Measurements from ENCODE around the gene ARHGAP6.

ARHGAP6 gene

DNA sequence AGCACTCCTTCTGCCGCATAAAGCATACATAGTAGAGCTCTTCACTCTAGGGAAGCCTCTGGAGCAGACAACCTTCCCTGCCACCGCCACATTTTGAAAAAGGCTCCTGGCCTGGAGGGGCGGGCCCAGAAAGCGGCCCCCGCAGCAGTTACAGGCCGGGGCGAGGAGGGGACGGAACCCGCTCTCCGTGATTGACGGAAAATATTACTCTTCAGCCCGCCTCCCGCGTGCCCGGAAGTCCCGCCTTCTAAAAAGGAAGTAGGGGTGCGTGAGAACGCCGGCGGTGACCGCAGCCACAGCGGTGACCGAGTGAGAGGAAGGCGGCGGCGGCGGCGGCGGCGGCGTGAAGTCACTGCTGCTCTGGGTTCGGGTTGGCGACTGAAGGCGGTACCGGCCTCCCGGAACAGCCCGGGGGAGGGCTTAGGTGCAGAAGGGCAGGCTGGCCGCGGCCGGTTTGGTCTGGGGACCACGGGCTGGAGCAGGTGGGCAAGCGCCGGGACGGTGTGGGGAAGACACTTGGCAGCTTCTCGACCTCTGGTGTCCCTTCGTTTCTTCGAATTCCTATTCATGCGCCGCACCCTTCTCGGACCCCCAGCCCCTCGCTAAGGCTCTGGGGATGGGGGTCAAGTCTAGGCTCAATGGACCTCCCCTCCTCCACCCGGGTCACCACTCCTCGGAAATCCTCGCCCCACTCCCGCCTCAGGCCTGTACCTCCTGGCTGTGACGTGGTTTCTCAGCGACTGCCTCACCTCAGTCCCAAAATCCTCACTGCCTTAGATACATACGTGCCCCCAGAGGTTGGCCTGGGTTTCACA lies 554.5 kb downstream of the ARHGAP6 start, which contains the start of gene HCCS:
TSS of gene HCCS (plus strand) at position 296 of the 815 bp plus-strand sequence. CDS start 729 bp downstream, outside the sequence.
- no peaks in the 10 kb centered on the region; the same call in 1 of the 2 replicates for H3K27me3 ChIP-seq (ENCODE audit: control insufficient read depth, insufficient read depth, low read length)
- H3K9me3 ChIP-seq (ENCODE audit: control insufficient read depth, insufficient read depth, low read depth, low read length), result peaks cover 5% of the 10 kb centered on the region; the same call in 1 of the 2 replicates
- peak within 1 kb of the TSS; percentile 85 for H3K27ac ChIP-seq (ENCODE audit: low read depth, low read length)
- peaks cover 33% of the 10 kb centered on the region for H3K36me3 ChIP-seq (ENCODE audit: control insufficient read depth, insufficient read depth, low read length)
- H3K9ac ChIP-seq (ENCODE audit: low read length), result peak within 1 kb of the TSS; percentile 93
- peaks cover 5% of the 10 kb centered on the region; the same call in 1 of the 2 replicates for H3K4me1 ChIP-seq (ENCODE audit: control insufficient read depth, insufficient read depth, low read length)
- peak within 1 kb of the TSS; percentile 93 for H3K4me3 ChIP-seq (ENCODE audit: low read depth, low read length)

DNA sequence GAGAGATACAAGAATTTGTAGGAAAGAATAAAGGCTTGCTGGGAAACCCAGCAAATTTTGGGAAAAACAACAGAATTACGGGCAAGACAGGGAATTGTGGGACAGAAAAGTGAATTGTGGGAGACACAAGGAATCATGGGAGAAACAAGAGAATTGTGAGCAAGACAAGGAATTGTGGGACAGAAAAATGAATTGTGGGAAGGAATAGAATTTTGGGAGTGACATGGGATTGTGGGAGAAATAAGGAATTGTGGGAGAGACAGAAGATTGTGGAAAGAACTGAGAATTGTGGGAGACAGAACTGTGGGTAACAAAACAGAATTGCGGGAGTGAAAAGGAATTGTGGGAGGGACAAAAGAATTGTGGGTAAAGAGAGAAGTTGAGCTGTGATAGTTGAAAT lies 555.8 kb downstream of the ARHGAP6 start:
- Histone ChIP-seq H3K4me3 (ENCODE audit: low read depth, low read length) (peak overlapping the region; percentile 93; the same call in 1 of the 2 replicates), H3K27me3 (ENCODE audit: control insufficient read depth, insufficient read depth, low read length) (no peaks in the 10 kb centered on the region; the same call in 1 of the 2 replicates), H3K9ac (ENCODE audit: low read length) (no peak overlapping the region), H3K27ac (ENCODE audit: low read depth, low read length) (no peak overlapping the region), H3K9me3 (ENCODE audit: control insufficient read depth, insufficient read depth, low read depth, low read length) (peaks cover 5% of the 10 kb centered on the region; the same call in 1 of the 2 replicates), H3K36me3 (ENCODE audit: control insufficient read depth, insufficient read depth, low read length) (peaks cover 21% of the 10 kb centered on the region), H3K4me1 (ENCODE audit: control insufficient read depth, insufficient read depth, low read length) (peaks cover 5% of the 10 kb centered on the region; the same call in 1 of the 2 replicates)

DNA sequence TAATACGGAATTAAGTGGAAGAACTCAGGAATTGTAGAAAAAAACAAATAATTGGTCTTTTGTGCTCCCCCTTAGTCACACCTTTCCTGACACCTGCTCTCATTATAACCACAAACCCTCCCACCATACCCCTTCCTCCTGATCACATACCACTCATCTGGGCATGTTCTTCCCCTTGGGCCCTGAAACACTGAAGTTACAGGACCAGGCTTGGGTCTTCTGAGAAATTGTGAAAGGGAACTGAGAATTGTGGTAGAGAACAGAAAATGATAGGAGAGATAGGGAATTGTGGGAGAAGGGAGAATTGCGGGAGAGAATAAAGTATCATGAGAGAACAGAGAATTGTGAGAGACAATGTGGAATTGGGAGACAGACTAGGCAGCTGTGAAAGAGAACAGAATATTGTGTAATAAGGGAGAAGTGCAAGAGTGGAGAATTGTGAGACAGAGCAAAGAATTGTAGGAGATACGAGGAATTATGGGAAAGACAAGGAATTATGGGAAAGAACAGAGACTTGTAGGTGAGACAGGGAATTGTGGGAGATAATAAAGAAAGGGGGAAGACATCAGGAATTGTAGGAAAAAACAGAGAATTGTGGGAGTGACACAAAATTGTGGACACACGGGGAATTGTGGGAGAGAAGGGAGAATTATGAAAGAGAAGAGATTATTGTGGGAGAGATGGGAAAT lies 557.3 kb downstream of the ARHGAP6 start:
- Histone ChIP-seq H3K27me3 (ENCODE audit: control insufficient read depth, insufficient read depth, low read length) (no peaks in the 10 kb centered on the region; the same call in 1 of the 2 replicates), H3K9ac (ENCODE audit: low read length) (no peak overlapping the region), H3K36me3 (ENCODE audit: control insufficient read depth, insufficient read depth, low read length) (peaks cover 5% of the 10 kb centered on the region), H3K9me3 (ENCODE audit: control insufficient read depth, insufficient read depth, low read depth, low read length) (peaks cover 5% of the 10 kb centered on the region; the same call in 1 of the 2 replicates), H3K4me1 (ENCODE audit: control insufficient read depth, insufficient read depth, low read length) (peaks cover 5% of the 10 kb centered on the region; the same call in 1 of the 2 replicates), H3K27ac (ENCODE audit: low read depth, low read length) (no peak overlapping the region), H3K4me3 (ENCODE audit: low read depth, low read length) (no peak overlapping the region)

DNA sequence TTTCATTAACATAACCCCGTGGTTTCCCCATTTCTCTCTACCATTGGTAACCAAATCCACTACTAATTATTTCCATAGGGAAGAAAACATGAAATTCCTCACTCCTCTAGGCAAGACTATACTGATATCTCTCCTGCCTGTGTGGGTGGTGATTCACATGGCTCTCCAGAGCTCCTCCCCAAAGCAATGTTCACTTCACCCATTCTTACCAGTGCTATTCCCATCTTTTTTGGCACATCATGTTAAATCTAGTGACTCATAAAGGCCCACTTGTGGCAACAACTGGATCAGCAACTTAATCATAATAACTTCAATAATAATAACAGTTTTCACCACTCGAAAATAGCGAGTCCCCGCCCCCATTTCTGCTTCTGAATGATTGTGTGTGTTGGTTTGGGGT lies 560.6 kb downstream of the ARHGAP6 start:
- Histone ChIP-seq H3K4me1 (ENCODE audit: control insufficient read depth, insufficient read depth, low read length) (peaks cover 6% of the 10 kb centered on the region), H3K27me3 (ENCODE audit: control insufficient read depth, insufficient read depth, low read length) (no peaks in the 10 kb centered on the region; the same call in 1 of the 2 replicates), H3K36me3 (ENCODE audit: control insufficient read depth, insufficient read depth, low read length) (no peaks in the 10 kb centered on the region), H3K4me3 (ENCODE audit: low read depth, low read length) (no peak overlapping the region), H3K9ac (ENCODE audit: low read length) (no peak overlapping the region), H3K9me3 (ENCODE audit: control insufficient read depth, insufficient read depth, low read depth, low read length) (peaks cover 4% of the 10 kb centered on the region; the same call in 1 of the 2 replicates), H3K27ac (ENCODE audit: low read depth, low read length) (no peak overlapping the region)

DNA sequence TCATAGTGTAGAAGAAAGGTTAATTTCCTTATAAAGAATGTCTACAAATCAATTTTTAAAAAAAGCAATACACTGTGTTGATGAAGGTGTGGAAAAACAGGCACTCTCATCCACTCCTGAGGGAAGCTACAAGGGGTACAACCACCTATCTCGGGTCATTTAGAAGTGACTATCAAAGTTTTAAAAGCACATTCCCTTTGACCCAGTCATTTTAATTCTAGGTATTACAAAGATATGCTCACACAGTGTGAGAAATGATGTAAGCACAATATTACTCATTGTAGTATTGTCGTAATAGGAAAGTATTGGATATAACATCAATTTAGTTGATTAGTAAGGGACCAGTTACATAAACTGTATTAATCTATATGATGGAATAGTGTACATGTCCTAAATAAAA lies 562.0 kb downstream of the ARHGAP6 start:
- Histone ChIP-seq H3K27ac (ENCODE audit: low read depth, low read length) (no peak overlapping the region), H3K9me3 (ENCODE audit: control insufficient read depth, insufficient read depth, low read depth, low read length) (no peaks in the 10 kb centered on the region), H3K36me3 (ENCODE audit: control insufficient read depth, insufficient read depth, low read length) (no peaks in the 10 kb centered on the region), H3K9ac (ENCODE audit: low read length) (no peak overlapping the region), H3K27me3 (ENCODE audit: control insufficient read depth, insufficient read depth, low read length) (no peaks in the 10 kb centered on the region; the same call in 1 of the 2 replicates), H3K4me1 (ENCODE audit: control insufficient read depth, insufficient read depth, low read length) (peaks cover 6% of the 10 kb centered on the region), H3K4me3 (ENCODE audit: low read depth, low read length) (no peak overlapping the region)

DNA sequence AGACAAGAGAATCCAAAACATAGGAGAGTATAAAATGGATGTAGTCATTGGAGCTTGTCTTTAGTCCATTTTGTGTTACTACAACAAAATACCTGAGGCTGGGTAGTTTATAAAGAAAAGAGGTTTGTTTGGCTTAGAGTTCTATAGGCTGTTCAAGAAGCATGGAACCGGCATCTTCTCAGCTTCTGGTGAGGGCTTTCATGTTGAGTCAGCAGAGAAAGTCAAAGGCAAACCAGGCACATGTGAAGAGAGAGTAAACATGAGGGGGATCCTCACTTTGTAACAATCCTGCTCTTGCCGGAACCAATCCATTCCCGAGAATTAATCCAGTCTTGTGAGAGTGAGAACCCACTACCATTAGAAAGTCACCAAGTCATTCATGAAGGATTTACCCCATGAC lies 562.7 kb downstream of the ARHGAP6 start:
- no peak overlapping the region for H3K27ac ChIP-seq (ENCODE audit: low read depth, low read length)
- no peaks in the 10 kb centered on the region for H3K9me3 ChIP-seq (ENCODE audit: control insufficient read depth, insufficient read depth, low read depth, low read length)
- no peaks in the 10 kb centered on the region for H3K27me3 ChIP-seq (ENCODE audit: control insufficient read depth, insufficient read depth, low read length)
- H3K9ac ChIP-seq (ENCODE audit: low read length), result no peak overlapping the region
- no peaks in the 10 kb centered on the region for H3K36me3 ChIP-seq (ENCODE audit: control insufficient read depth, insufficient read depth, low read length)
- peaks cover 6% of the 10 kb centered on the region for H3K4me1 ChIP-seq (ENCODE audit: control insufficient read depth, insufficient read depth, low read length)
- H3K4me3 ChIP-seq (ENCODE audit: low read depth, low read length), result no peak overlapping the region

DNA sequence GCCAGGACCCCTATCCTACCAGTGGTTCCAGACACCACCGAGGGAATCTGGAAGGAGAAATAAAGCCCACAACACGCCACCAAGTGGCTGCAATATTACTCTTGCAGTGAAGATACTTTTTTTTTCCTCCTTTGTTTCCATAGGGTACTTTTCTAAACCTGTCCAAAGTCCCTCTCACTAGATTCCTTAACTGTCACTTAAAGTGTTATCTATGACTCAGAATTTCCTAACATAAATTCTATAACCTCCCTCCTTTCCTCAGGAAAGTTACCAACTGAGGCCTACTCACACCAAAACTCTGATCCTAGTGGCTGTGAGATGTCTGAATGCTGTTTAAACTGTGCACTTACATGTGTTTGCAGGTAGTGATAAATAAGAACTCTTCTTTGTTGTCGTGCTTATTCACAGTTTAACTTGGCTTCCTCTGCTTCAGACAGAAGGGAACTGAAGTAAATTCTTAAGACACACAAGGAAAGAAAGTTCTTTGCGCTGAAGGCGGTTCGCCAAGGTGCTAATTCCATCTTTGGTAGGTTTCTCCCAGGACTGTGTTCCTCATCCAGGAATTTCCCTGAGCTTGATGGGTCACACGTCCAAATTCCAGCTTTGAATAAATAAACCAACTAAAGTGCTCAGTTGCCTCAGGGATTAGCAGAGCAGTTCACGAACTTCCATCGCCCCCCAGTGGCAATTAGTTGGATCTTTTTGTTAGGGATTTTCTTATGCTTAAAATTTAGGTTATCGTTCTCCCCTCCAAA lies 565.3 kb downstream of the ARHGAP6 start:
- no peak overlapping the region; the same call in 1 of the 2 replicates for H3K4me3 ChIP-seq (ENCODE audit: low read depth, low read length)
- H3K4me1 ChIP-seq (ENCODE audit: control insufficient read depth, insufficient read depth, low read length), result peaks cover 6% of the 10 kb centered on the region
- H3K9ac ChIP-seq (ENCODE audit: low read length), result peak overlapping the region; percentile 9
- no peaks in the 10 kb centered on the region; the same call in 1 of the 2 replicates for H3K27me3 ChIP-seq (ENCODE audit: control insufficient read depth, insufficient read depth, low read length)
- H3K36me3 ChIP-seq (ENCODE audit: control insufficient read depth, insufficient read depth, low read length), result no peaks in the 10 kb centered on the region
- no peak overlapping the region for H3K27ac ChIP-seq (ENCODE audit: low read depth, low read length)
- H3K9me3 ChIP-seq (ENCODE audit: control insufficient read depth, insufficient read depth, low read depth, low read length), result no peaks in the 10 kb centered on the region

DNA sequence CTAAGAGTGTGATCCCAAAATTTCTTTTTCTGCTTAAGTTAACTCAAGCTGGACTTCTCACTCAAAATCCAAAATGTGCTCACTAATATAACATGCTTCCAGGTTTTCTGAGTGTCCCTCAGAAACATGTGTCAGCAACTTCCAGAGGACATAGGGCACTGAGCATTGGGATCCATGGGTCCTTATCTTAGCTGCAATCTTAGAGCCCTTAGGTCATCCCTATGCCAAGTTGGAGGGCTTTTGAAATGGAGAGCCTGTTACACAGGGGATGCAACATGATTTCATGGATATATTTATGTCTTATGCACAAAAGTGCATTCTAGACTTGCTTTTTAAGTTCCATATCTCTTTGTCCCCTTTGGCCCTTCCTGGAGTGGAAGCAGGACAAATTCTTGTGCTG lies 566.3 kb downstream of the ARHGAP6 start:
- H3K27me3 ChIP-seq (ENCODE audit: control insufficient read depth, insufficient read depth, low read length), result no peaks in the 10 kb centered on the region; the same call in 1 of the 2 replicates
- H3K9me3 ChIP-seq (ENCODE audit: control insufficient read depth, insufficient read depth, low read depth, low read length), result no peaks in the 10 kb centered on the region
- H3K4me1 ChIP-seq (ENCODE audit: control insufficient read depth, insufficient read depth, low read length), result peaks cover 6% of the 10 kb centered on the region
- no peak overlapping the region for H3K9ac ChIP-seq (ENCODE audit: low read length)
- H3K36me3 ChIP-seq (ENCODE audit: control insufficient read depth, insufficient read depth, low read length), result no peaks in the 10 kb centered on the region
- H3K27ac ChIP-seq (ENCODE audit: low read depth, low read length), result no peak overlapping the region
- H3K4me3 ChIP-seq (ENCODE audit: low read depth, low read length), result no peak overlapping the region

DNA sequence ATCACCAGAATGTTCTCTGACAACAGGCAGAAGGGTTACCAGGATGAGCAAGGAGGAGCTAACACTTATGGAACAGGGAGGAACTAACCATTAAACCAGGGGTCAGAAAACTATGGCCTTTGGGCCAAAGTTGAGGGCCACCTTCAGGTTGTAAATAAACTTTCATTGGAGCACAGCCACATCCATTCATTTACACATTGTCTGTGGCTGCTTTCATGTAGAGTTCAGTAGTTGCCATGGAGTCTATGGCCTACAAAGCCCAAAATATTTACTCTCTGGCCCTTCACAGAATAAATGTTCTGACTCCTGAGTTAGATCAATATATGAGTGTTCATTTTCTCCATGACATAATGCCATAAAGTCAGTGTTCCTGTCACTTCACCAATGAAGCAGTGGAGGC lies 567.8 kb downstream of the ARHGAP6 start:
- no peaks in the 10 kb centered on the region; the same call in 1 of the 2 replicates for H3K27me3 ChIP-seq (ENCODE audit: control insufficient read depth, insufficient read depth, low read length)

DNA sequence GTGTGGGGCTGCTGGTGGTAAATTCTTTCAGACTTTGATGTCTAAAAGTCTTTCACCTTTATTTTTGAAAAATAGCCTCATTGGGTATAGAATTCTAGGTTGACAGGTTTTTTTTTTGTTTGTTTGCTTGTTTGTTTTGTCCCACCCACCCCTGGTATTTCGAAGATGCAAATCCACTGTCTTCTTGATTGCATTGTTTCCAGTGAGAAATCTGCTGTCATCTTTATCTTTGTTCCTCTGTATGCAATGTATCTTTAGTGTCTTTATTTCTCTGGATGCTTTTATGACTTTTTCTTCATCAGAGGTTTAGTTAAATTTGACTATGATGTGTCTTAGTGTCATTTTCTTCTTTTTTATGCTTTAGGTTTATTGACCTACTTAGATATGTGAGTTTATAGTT lies 575.9 kb downstream of the ARHGAP6 start:
- Histone ChIP-seq H3K9me3 (ENCODE audit: control insufficient read depth, insufficient read depth, low read depth, low read length) (peaks cover 9% of the 10 kb centered on the region), H3K27me3 (ENCODE audit: control insufficient read depth, insufficient read depth, low read length) (no peaks in the 10 kb centered on the region)

More for the DNA sequence above, 567.8 kb downstream of the ARHGAP6 start:
- no peak overlapping the region for H3K27ac ChIP-seq (ENCODE audit: low read depth, low read length)
- no peaks in the 10 kb centered on the region for H3K36me3 ChIP-seq (ENCODE audit: control insufficient read depth, insufficient read depth, low read length)
- H3K9me3 ChIP-seq (ENCODE audit: control insufficient read depth, insufficient read depth, low read depth, low read length), result no peaks in the 10 kb centered on the region
- no peak overlapping the region for H3K4me3 ChIP-seq (ENCODE audit: low read depth, low read length)
- H3K9ac ChIP-seq (ENCODE audit: low read length), result no peak overlapping the region
- peaks cover 6% of the 10 kb centered on the region for H3K4me1 ChIP-seq (ENCODE audit: control insufficient read depth, insufficient read depth, low read length)

More for the DNA sequence above, 575.9 kb downstream of the ARHGAP6 start:
- no peak overlapping the region for H3K27ac ChIP-seq (ENCODE audit: low read depth, low read length)
- no peak overlapping the region for H3K4me3 ChIP-seq (ENCODE audit: low read depth, low read length)
- H3K36me3 ChIP-seq (ENCODE audit: control insufficient read depth, insufficient read depth, low read length), result no peaks in the 10 kb centered on the region
- H3K4me1 ChIP-seq (ENCODE audit: control insufficient read depth, insufficient read depth, low read length), result no peaks in the 10 kb centered on the region
- no peak overlapping the region for H3K9ac ChIP-seq (ENCODE audit: low read length)
